ENCODE data around the gene POLR1B. TPM values are rescaled to one million over a fixed set of nuclear protein-coding genes. Genes with fewer than 3 reads are reported as not detected.

POLR1B gene
- polyA plus RNA-seq, 1 of the 3 experiments (the other 2 are of a cell fraction): 13.4 TPM

DNA sequence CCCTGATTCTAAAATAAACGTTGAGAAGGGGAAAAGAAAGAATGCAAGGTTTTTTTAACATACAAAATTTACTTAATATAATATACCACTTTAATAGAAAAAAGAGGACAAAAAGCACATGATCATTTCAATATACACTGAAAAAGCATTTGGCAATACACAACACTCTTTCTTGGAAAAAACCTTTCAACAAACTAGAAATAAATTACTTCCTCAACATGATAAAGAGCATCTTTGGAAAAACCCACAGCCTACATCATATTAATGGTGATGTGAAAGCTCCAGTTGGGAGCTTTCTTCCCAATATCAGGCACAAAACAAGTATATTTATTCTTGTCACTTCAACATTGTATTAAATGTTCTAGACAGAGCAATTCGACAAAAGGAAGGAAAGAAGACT lies 3.0 kb upstream of the POLR1B start:
- POLR2A ChIA-PET: no interaction called here
- TF ChIP-seq NRF1 (IDR thresholded peaks at IDR 0.05; ENCODE audit: low read depth, low read length) (no peak), EZH2phosphoT487 (IDR thresholded peaks at IDR 0.05; ENCODE audit: borderline replicate concordance, low read depth) (no peak), SMC3 (IDR thresholded peaks at IDR 0.05; ENCODE audit: low read depth, low read length) (no peak), GABPA (IDR thresholded peaks at IDR 0.05; ENCODE audit: low read depth) (no peak), FOSL2 (IDR thresholded peaks at IDR 0.05; ENCODE audit: borderline replicate concordance, low read depth) (no peak), CHD2 (IDR thresholded peaks at IDR 0.05; ENCODE audit: low read length, partially characterized antibody) (no peak), NFIC (IDR thresholded peaks at IDR 0.05; ENCODE audit: borderline replicate concordance) (no peak)
- TF ChIP-seq, protein P1, sequence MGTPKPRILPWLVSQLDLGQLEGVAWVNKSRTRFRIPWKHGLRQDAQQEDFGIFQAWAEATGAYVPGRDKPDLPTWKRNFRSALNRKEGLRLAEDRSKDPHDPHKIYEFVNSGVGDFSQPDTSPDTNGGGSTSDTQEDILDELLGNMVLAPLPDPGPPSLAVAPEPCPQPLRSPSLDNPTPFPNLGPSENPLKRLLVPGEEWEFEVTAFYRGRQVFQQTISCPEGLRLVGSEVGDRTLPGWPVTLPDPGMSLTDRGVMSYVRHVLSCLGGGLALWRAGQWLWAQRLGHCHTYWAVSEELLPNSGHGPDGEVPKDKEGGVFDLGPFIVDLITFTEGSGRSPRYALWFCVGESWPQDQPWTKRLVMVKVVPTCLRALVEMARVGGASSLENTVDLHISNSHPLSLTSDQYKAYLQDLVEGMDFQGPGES (IDR thresholded peaks at IDR 0.05; ENCODE audit: low read depth, low read length): no peak
- TF ChIP-seq, protein P2, sequence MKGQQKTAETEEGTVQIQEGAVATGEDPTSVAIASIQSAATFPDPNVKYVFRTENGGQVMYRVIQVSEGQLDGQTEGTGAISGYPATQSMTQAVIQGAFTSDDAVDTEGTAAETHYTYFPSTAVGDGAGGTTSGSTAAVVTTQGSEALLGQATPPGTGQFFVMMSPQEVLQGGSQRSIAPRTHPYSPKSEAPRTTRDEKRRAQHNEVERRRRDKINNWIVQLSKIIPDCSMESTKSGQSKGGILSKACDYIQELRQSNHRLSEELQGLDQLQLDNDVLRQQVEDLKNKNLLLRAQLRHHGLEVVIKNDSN (IDR thresholded peaks at IDR 0.05; ENCODE audit: borderline replicate concordance, low read depth): no peak

DNA sequence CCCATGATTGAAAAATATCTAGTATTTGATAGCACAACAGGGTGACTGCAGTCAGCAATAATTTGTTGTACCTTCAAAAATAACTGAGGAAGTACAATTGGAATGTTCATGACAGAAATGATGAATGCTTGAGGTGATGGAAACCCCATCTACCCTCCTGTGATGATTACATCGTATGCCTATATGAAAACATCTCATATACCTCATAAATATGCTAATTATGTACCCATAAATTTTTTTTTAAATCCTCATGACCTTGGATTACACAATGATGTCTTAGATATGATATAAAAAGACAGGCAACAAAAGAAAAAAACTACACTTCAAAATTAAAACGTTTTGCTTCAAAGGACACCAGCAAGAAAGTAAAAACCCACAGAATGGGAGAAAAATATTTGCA lies 1.4 kb upstream of the POLR1B start:
- H3K4me2 ChIP-seq: peak overlapping the region; percentile 90
- CTCF ChIA-PET: interaction anchor here (0.8 to 1.1 kb wide), 3 partner anchors 52 to 59 kb away, joined by 3 to 4 read pairs (median 3); no protein-coding TSS in a partner anchor
- H3K27ac ChIP-seq (ENCODE audit: low read depth in 2 of 2, low read length in 1 of 2): peak overlapping the region; percentile 79 to 98; a peak in 3 of 4 replicates
- 0 out of 2 replicates have a peak, but pooled peaks cover 4% of the 10 kb centered on the region for H4K20me1 ChIP-seq (ENCODE audit: insufficient read depth)
- H3K27me3 ChIP-seq (ENCODE audit: insufficient read depth): no peaks in the 10 kb centered on the region
- DNase-seq: no peak
- H3K4me1 ChIP-seq (ENCODE audit: control insufficient read depth in 1 of 2, insufficient read depth in 2 of 2, low read depth in 1 of 2, low read length in 1 of 2): peaks cover 3 to 5% of the 10 kb centered on the region in 2 experiments; a peak in 2 of 4 replicates
- no peaks in the 10 kb centered on the region for H3K9me3 ChIP-seq
- H3K9ac ChIP-seq: peak overlapping the region; percentile 82; the same call in 1 of the 2 replicates
- POLR2A ChIA-PET: no interaction called here
- H3K79me2 ChIP-seq (ENCODE audit: insufficient read depth): peaks cover 36% of the 10 kb centered on the region
- no peaks in the 10 kb centered on the region for H3K9me2 ChIP-seq
- H2AFZ ChIP-seq (ENCODE audit: low read depth): peak overlapping the region; percentile 84
- WGBS (ENCODE audit: low lambda C conversion rate): 52% methylated on average over 2 of the region's 2 CpGs
- peak overlapping the region; percentile 97 to 99; a peak in 3 of 4 replicates for H3K4me3 ChIP-seq (ENCODE audit: low read depth in 2 of 2, low read length in 1 of 2)
- H3F3A ChIP-seq (replicated peaks; ENCODE audit: insufficient read depth): peaks cover 11% of the 10 kb centered on the region
- peaks cover 0 to 4% of the 10 kb centered on the region in 2 experiments for H3K36me3 ChIP-seq (replicated peaks in 1 of 2; ENCODE audit: control insufficient read depth in 1 of 2, insufficient read depth in 2 of 2, low read length in 1 of 2)
- TF ChIP-seq MXI1 (IDR thresholded peaks at IDR 0.05; ENCODE audit: low read depth, low read length) (no peak), POLR2AphosphoS5 (IDR thresholded peaks at IDR 0.05; ENCODE audit: low read depth, low read length) (no peak), GABPA (IDR thresholded peaks at IDR 0.05; ENCODE audit: low read depth) (no peak), SMC3 (IDR thresholded peaks at IDR 0.05; ENCODE audit: low read depth, low read length) (no peak), FOXM1 (IDR thresholded peaks at IDR 0.05; ENCODE audit: low read depth) (no peak), YY1 (IDR thresholded peaks at IDR 0.05; ENCODE audit: low read depth) (no peak), NRF1 (IDR thresholded peaks at IDR 0.05; ENCODE audit: low read depth, low read length) (no peak), TCF12 (IDR thresholded peaks at IDR 0.05) (no peak), JUND (IDR thresholded peaks at IDR 0.05) (no peak)
- TF ChIP-seq, protein P3, sequence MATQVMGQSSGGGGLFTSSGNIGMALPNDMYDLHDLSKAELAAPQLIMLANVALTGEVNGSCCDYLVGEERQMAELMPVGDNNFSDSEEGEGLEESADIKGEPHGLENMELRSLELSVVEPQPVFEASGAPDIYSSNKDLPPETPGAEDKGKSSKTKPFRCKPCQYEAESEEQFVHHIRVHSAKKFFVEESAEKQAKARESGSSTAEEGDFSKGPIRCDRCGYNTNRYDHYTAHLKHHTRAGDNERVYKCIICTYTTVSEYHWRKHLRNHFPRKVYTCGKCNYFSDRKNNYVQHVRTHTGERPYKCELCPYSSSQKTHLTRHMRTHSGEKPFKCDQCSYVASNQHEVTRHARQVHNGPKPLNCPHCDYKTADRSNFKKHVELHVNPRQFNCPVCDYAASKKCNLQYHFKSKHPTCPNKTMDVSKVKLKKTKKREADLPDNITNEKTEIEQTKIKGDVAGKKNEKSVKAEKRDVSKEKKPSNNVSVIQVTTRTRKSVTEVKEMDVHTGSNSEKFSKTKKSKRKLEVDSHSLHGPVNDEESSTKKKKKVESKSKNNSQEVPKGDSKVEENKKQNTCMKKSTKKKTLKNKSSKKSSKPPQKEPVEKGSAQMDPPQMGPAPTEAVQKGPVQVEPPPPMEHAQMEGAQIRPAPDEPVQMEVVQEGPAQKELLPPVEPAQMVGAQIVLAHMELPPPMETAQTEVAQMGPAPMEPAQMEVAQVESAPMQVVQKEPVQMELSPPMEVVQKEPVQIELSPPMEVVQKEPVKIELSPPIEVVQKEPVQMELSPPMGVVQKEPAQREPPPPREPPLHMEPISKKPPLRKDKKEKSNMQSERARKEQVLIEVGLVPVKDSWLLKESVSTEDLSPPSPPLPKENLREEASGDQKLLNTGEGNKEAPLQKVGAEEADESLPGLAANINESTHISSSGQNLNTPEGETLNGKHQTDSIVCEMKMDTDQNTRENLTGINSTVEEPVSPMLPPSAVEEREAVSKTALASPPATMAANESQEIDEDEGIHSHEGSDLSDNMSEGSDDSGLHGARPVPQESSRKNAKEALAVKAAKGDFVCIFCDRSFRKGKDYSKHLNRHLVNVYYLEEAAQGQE (IDR thresholded peaks at IDR 0.05; ENCODE audit: low read depth, low read length): no peak
- TF ChIP-seq, protein P4, sequence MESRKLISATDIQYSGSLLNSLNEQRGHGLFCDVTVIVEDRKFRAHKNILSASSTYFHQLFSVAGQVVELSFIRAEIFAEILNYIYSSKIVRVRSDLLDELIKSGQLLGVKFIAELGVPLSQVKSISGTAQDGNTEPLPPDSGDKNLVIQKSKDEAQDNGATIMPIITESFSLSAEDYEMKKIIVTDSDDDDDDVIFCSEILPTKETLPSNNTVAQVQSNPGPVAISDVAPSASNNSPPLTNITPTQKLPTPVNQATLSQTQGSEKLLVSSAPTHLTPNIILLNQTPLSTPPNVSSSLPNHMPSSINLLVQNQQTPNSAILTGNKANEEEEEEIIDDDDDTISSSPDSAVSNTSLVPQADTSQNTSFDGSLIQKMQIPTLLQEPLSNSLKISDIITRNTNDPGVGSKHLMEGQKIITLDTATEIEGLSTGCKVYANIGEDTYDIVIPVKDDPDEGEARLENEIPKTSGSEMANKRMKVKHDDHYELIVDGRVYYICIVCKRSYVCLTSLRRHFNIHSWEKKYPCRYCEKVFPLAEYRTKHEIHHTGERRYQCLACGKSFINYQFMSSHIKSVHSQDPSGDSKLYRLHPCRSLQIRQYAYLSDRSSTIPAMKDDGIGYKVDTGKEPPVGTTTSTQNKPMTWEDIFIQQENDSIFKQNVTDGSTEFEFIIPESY (IDR thresholded peaks at IDR 0.05; ENCODE audit: borderline replicate concordance, low read depth): no peak
- TF ChIP-seq, protein P5, sequence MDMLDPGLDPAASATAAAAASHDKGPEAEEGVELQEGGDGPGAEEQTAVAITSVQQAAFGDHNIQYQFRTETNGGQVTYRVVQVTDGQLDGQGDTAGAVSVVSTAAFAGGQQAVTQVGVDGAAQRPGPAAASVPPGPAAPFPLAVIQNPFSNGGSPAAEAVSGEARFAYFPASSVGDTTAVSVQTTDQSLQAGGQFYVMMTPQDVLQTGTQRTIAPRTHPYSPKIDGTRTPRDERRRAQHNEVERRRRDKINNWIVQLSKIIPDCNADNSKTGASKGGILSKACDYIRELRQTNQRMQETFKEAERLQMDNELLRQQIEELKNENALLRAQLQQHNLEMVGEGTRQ (IDR thresholded peaks at IDR 0.05; ENCODE audit: borderline replicate concordance, low read depth, low read length): no peak

More for the DNA sequence above, 3.0 kb upstream of the POLR1B start:
- no peaks in the 10 kb centered on the region for H4K20me1 ChIP-seq (ENCODE audit: insufficient read depth)
- WGBS (ENCODE audit: low lambda C conversion rate): 77% methylated on average over 2 of the region's 2 CpGs
- H3K9me2 ChIP-seq: no peaks in the 10 kb centered on the region
- no peak overlapping the region for H3K4me2 ChIP-seq
- H3K4me1 ChIP-seq (ENCODE audit: control insufficient read depth in 1 of 2, insufficient read depth in 2 of 2, low read depth in 1 of 2, low read length in 1 of 2): peaks cover 3 to 5% of the 10 kb centered on the region in 2 experiments; a peak in 1 of 4 replicates
- no peak overlapping the region for H3K4me3 ChIP-seq (ENCODE audit: low read depth in 2 of 2, low read length in 1 of 2)
- no peak overlapping the region for H2AFZ ChIP-seq (ENCODE audit: low read depth)
- peaks cover 2 to 5% of the 10 kb centered on the region in 2 experiments for H3K36me3 ChIP-seq (replicated peaks in 1 of 2; ENCODE audit: control insufficient read depth in 1 of 2, insufficient read depth in 2 of 2, low read length in 1 of 2)
- peaks cover 11% of the 10 kb centered on the region for H3F3A ChIP-seq (replicated peaks; ENCODE audit: insufficient read depth)
- H3K27me3 ChIP-seq (ENCODE audit: insufficient read depth): no peaks in the 10 kb centered on the region
- no peak overlapping the region for H3K27ac ChIP-seq (ENCODE audit: low read depth in 2 of 2, low read length in 1 of 2)
- DNase-seq: no peak
- H3K9ac ChIP-seq: no peak overlapping the region
- no peaks in the 10 kb centered on the region for H3K9me3 ChIP-seq
- peaks cover 20% of the 10 kb centered on the region for H3K79me2 ChIP-seq (ENCODE audit: insufficient read depth)
- CTCF ChIA-PET: no interaction called here
